Small intestine (tissue), 7 donors: ENCODE results near the gene AP3B1. TPM values are rescaled to one million over a fixed set of nuclear protein-coding genes. Genes with fewer than 3 reads are reported as not detected.

Source experiments
- DNase-seq, 2 donors: peaks; one replicate each; pipeline versions ENCODE4 v3.0.0 to v3.0.0-alpha.2; 2013
- FAIRE-seq: peaks from 2 replicates; lab custom pipeline; 2012; peaks lifted over from hg19 to GRCh38; lab: Jason Lieb, UNC
- H3K27ac ChIP-seq, 3 donors: one replicate each; pipeline ENCODE4 v1.5.1; 2013; ENCODE audit warnings: low read length in 2 of 3, mild to moderate bottlenecking in 2 of 3, control low read depth in 1 of 3, inconsistent platforms in 1 of 3, low read depth in 1 of 3, moderate library complexity in 1 of 3
- H3K27me3 ChIP-seq, 3 donors: one replicate each; pipeline ENCODE4 v1.6.1; 2013; ENCODE audit warnings: low read length in 3 of 3, inconsistent platforms in 1 of 3; ENCODE audit not compliant: control insufficient read depth in 3 of 3, insufficient read depth in 3 of 3
- H3K36me3 ChIP-seq, 3 donors: one replicate each; pipeline ENCODE4 v1.6.1; 2013; ENCODE audit warnings: low read length in 3 of 3, inconsistent platforms in 1 of 3, low read depth in 1 of 3, mild to moderate bottlenecking in 1 of 3, moderate library complexity in 1 of 3; ENCODE audit not compliant: control insufficient read depth in 3 of 3, insufficient read depth in 2 of 3
- H3K4me1 ChIP-seq, 3 donors: one replicate each; pipeline ENCODE4 v1.6.1; 2013; ENCODE audit warnings: low read length in 2 of 3, inconsistent platforms in 1 of 3, low read depth in 1 of 3, mild to moderate bottlenecking in 1 of 3, moderate library complexity in 1 of 3; ENCODE audit not compliant: control insufficient read depth in 3 of 3, insufficient read depth in 2 of 3
- H3K4me3 ChIP-seq, 3 donors: one replicate each; pipeline ENCODE4 v1.5.1; 2013; ENCODE audit warnings: low read length in 3 of 3, control low read depth in 1 of 3, inconsistent platforms in 1 of 3, low read depth in 1 of 3, mild to moderate bottlenecking in 1 of 3, moderate library complexity in 1 of 3
- H3K9me3 ChIP-seq, 2 donors: one replicate each; pipeline ENCODE4 v1.6.1; 2013; ENCODE audit warnings: low read depth in 1 of 2, low read length in 1 of 2; ENCODE audit not compliant: control insufficient read depth in 2 of 2, insufficient read depth in 1 of 2
- WGBS, 3 donors: extraction: QIAGEN DNeasy Blood & Tissue Kit; methylation state at CpG; one replicate each; pipeline ENCODE4 v1.1.7; 2013; 5-methylcytosine and 5-hydroxymethylcytosine counted together
- polyA plus RNA-seq, 4 donors: library from polyadenylated mRNA; stranded (reverse) in 3 of 4; unstranded in 1 of 4; fragments of 200-250 nt in 3 of 4; fragments of 120-200 nt in 1 of 4; gene quantifications; one replicate each; pipeline versions ENCODE4 v1.2.1 to v1.2.3, GENCODE V29; 2013
- donor health status: healthy with polysubstance abuse.
- donor health status: control.
- donor health status: control.
- donor health status: Bipolar disorder and iron deficiency.
- donor health status: healthy.

AP3B1 gene
- polyA plus RNA-seq, 4 donors, result 22.6 to 38.0 (median 30.6) TPM

GRCh38 chr5:78251663-78252284 lies 42.7 kb downstream of the AP3B1 start:
- FAIRE-seq (no peak), DNase-seq (no peak)
- 93 to 96% (median 94%) methylated on average over 7 of the region's 7 CpGs for WGBS, 3 donors
- H3K36me3 ChIP-seq, result peaks cover 0 to 20% (median 0%) of the 10 kb centered on the region in 3 donors
- H3K4me3 ChIP-seq, result no peak overlapping the region
- no peaks in the 10 kb centered on the region for H3K27me3 ChIP-seq
- peaks cover 0 to 14% of the 10 kb centered on the region in 2 donors for H3K9me3 ChIP-seq
- no peaks in the 10 kb centered on the region for H3K4me1 ChIP-seq
- no peak overlapping the region for H3K27ac ChIP-seq

- DNase-seq (peak; percentile 35 to 65), FAIRE-seq (no peak)
- H3K4me3 ChIP-seq, result no peak overlapping the region
- H3K36me3 ChIP-seq, result peaks cover 0 to 6% (median 0%) of the 10 kb centered on the region in 3 donors
- H3K4me1 ChIP-seq, result peaks cover 0 to 4% (median 0%) of the 10 kb centered on the region in 3 donors
- H3K9me3 ChIP-seq, result peaks cover 0 to 4% of the 10 kb centered on the region in 2 donors
- no peaks in the 10 kb centered on the region for H3K27me3 ChIP-seq
- 17 to 75% (median 41%) methylated on average over 8 of the region's 8 CpGs for WGBS, 3 donors
- no peak overlapping the region for H3K27ac ChIP-seq
These were observed 49.4 kb downstream of the AP3B1 start for GRCh38 chr5:78245136-78245535.

- DNase-seq (no peak), FAIRE-seq (no peak)
- Histone ChIP-seq H3K27me3 (no peaks in the 10 kb centered on the region), H3K4me1 (peaks cover 0 to 4% (median 0%) of the 10 kb centered on the region in 3 donors), H3K27ac (no peak overlapping the region), H3K9me3 (no peaks in the 10 kb centered on the region), H3K36me3 (peaks cover 0 to 5% (median 0%) of the 10 kb centered on the region in 3 donors), H3K4me3 (no peak overlapping the region)
These were observed 50.9 kb downstream of the AP3B1 start for GRCh38 chr5:78243639-78244038.

GRCh38 chr5:78243091-78243490 lies 51.4 kb downstream of the AP3B1 start:
- no peak for FAIRE-seq
- WGBS, 3 donors, result 93 to 100% (median 97%) methylated on average over 2 of the region's 2 CpGs

GRCh38 chr5:78242001-78242400 lies 52.5 kb downstream of the AP3B1 start:
- 91 to 95% (median 94%) methylated on average over 1 of the region's 1 CpG for WGBS, 3 donors
- DNase-seq, result no peak
- no peak overlapping the region for H3K27ac ChIP-seq
- peaks cover 0 to 4% (median 0%) of the 10 kb centered on the region in 3 donors for H3K4me1 ChIP-seq
- H3K9me3 ChIP-seq, result no peaks in the 10 kb centered on the region
- H3K36me3 ChIP-seq, result peaks cover 0 to 5% (median 0%) of the 10 kb centered on the region in 3 donors
- H3K27me3 ChIP-seq, result no peaks in the 10 kb centered on the region
- FAIRE-seq, result no peak
- no peak overlapping the region for H3K4me3 ChIP-seq

More at GRCh38 chr5:78243091-78243490, 51.4 kb downstream of the AP3B1 start:
- Histone ChIP-seq H3K4me3 (no peak overlapping the region), H3K27me3 (no peaks in the 10 kb centered on the region), H3K36me3 (peaks cover 0 to 5% (median 0%) of the 10 kb centered on the region in 3 donors), H3K4me1 (peaks cover 0 to 4% (median 0%) of the 10 kb centered on the region in 3 donors), H3K27ac (no peak overlapping the region), H3K9me3 (no peaks in the 10 kb centered on the region)
- DNase-seq, result no peak

GRCh38 chr5:78237911-78238310 lies 56.6 kb downstream of the AP3B1 start:
- H3K4me3 ChIP-seq, result no peak overlapping the region
- no peaks in the 10 kb centered on the region for H3K4me1 ChIP-seq
- no peaks in the 10 kb centered on the region for H3K27me3 ChIP-seq
- 98 to 100% (median 99%) methylated on average over 3 of the region's 3 CpGs for WGBS, 3 donors
- H3K27ac ChIP-seq, result no peak overlapping the region
- FAIRE-seq, result no peak
- no peaks in the 10 kb centered on the region for H3K9me3 ChIP-seq
- peaks cover 0 to 5% (median 0%) of the 10 kb centered on the region in 3 donors for H3K36me3 ChIP-seq
- no peak for DNase-seq

- DNase-seq (no peak), FAIRE-seq (peak; percentile 5)
- Histone ChIP-seq H3K4me3 (no peak overlapping the region), H3K27me3 (no peaks in the 10 kb centered on the region), H3K27ac (no peak overlapping the region), H3K36me3 (peaks cover 0 to 5% (median 0%) of the 10 kb centered on the region in 3 donors), H3K4me1 (no peaks in the 10 kb centered on the region), H3K9me3 (no peaks in the 10 kb centered on the region)
- WGBS, 3 donors, result 84 to 91% (median 90%) methylated on average over 2 of the region's 2 CpGs
These were observed 58.5 kb downstream of the AP3B1 start for GRCh38 chr5:78236046-78236445.

- Histone ChIP-seq H3K27me3 (no peaks in the 10 kb centered on the region), H3K4me3 (no peak overlapping the region), H3K4me1 (no peaks in the 10 kb centered on the region), H3K9me3 (no peaks in the 10 kb centered on the region), H3K36me3 (peaks cover 0 to 5% (median 0%) of the 10 kb centered on the region in 3 donors), H3K27ac (no peak overlapping the region)
- WGBS, 3 donors, result 85 to 88% (median 87%) methylated on average over 3 of the region's 3 CpGs
- no peak for DNase-seq
- FAIRE-seq, result no peak
These were observed 59.2 kb downstream of the AP3B1 start for GRCh38 chr5:78235289-78235688.
